Upper lobe of left lung (tissue), 4 donors: ENCODE data around the gene RASAL2.

Source experiments
- POLR2A ChIP-seq, 4 donors: fragments of 450-650 bp; IDR thresholded peaks; one replicate each; pipeline ENCODE4 v1.5.1; 2016 to 2017; ENCODE audit warnings: antibody characterized with exemption in 4 of 4, mild to moderate bottlenecking in 2 of 4
- POLR2AphosphoS5 ChIP-seq, 2 donors: sonication (generic); formaldehyde crosslinking; IDR thresholded peaks; one replicate each; pipeline ENCODE4 v1.5.1; 2017; ENCODE audit warnings: antibody characterized with exemption in 2 of 2
- TF ChIP-seq, protein P1 (sequence below), 6 experiments: fragments of 450-650 bp in 4 of 6; fragments of 200-600 bp in 2 of 6; sonication (generic) in 2 of 6; IDR thresholded peaks; one replicate each; pipeline ENCODE4 v1.5.1; 2016 to 2019; ENCODE audit warnings: antibody characterized with exemption in 6 of 6

DNA sequence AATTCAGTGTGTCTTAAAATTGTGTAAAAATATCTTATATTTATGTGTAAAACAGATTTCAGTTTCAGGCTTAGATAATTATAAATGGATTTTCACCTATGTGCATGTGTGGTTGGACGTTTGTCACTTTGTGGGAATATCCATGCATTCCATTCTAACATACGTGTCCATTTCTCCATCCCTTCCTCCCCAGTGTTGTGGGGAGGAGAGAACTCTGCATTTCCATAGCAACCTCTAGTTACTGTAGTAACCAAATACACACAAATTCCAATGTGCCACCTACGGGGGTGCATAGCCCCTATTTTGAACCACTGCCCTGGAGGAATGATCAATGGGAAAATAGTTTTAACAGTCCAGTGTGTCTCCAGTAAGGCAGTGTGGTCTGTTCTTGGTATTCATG lies 79.0 kb downstream of the RASAL2 start:
- TF ChIP-seq, protein P1, sequence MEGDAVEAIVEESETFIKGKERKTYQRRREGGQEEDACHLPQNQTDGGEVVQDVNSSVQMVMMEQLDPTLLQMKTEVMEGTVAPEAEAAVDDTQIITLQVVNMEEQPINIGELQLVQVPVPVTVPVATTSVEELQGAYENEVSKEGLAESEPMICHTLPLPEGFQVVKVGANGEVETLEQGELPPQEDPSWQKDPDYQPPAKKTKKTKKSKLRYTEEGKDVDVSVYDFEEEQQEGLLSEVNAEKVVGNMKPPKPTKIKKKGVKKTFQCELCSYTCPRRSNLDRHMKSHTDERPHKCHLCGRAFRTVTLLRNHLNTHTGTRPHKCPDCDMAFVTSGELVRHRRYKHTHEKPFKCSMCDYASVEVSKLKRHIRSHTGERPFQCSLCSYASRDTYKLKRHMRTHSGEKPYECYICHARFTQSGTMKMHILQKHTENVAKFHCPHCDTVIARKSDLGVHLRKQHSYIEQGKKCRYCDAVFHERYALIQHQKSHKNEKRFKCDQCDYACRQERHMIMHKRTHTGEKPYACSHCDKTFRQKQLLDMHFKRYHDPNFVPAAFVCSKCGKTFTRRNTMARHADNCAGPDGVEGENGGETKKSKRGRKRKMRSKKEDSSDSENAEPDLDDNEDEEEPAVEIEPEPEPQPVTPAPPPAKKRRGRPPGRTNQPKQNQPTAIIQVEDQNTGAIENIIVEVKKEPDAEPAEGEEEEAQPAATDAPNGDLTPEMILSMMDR (IDR thresholded peaks at IDR 0.05), result no peak
- TF ChIP-seq POLR2A (IDR thresholded peaks at IDR 0.05) (no peak), POLR2AphosphoS5 (IDR thresholded peaks at IDR 0.05) (no peak)
